ENCODE data around the gene RAB36. TPM values are rescaled to one million over a fixed set of nuclear protein-coding genes. Genes with fewer than 3 reads are reported as not detected.
A peak's percentile ranks its signal among the peaks of the same experiment; 100 is the strongest.

The RAB36 gene
- total and polyA plus RNA-seq, 9 of the 15 experiments (the other 6 are each of a cell fraction or from before 2014, with no cell fraction given), result 0.04 to 0.50 (median 0.08) TPM; not detected in 3

DNA sequence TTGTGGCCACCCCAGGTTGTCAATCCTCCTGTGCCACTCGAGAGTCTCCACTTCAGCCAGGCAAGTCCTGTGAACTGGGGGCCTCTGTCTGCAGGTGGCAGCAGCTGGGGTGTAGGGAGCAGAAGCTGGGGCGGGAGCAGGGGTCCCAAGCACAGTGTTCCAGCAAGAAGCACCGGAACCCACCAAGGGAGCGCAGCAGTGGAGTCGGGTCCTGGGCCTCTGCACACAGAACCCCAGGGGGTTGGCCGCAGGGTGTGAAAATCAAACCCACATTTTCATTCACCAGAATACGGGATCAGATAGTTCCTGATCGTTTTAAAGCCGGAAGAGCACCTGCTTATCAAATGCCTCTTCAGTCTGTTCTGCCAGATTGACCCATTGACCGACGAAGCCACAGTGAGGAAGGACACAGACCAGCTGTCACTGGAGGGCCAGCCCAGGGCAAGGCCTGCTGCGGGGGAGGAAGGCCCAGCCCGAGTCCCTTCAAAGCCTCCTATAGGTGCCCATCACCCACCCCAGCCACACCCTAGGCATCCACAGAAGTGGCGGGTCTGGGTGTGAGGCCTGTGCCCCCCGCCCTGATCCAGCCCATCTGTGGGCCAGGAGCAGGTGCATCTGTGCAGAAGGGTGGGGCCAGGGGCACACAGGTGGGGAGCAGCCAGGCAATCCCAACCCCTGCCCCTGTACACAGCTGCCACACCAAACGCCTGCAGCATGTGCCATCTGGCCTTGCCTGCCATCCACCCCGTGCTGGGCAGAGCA is 37.6 kb upstream of the RAB36 start (continued):
- TF ChIP-seq KAT8 (IDR thresholded peaks at IDR 0.05; ENCODE audit: low read depth) (no peak), NCOA4 (IDR thresholded peaks at IDR 0.05; ENCODE audit: partially characterized antibody) (no peak), DPF2 (IDR thresholded peaks at IDR 0.05) (no peak), ZFX (CRISPR knock-in tag; IDR thresholded peaks at IDR 0.05) (no peak), POU5F1 (IDR thresholded peaks at IDR 0.05; ENCODE audit: borderline replicate concordance, low read depth, low read length, partially characterized antibody) (no peak), BRF2 (IDR thresholded peaks at IDR 0.05; ENCODE audit: borderline replicate concordance, insufficient read depth, insufficient read length) (no peak), POLR2B (IDR thresholded peaks at IDR 0.05; ENCODE audit: low read depth, partially characterized antibody) (no peak), CBX8 (IDR thresholded peaks at IDR 0.05; ENCODE audit: borderline replicate concordance, extremely low read depth, low read depth, low read length, poor library complexity, severe bottlenecking) (no peak), CC2D1A (IDR thresholded peaks at IDR 0.05) (no peak), TAF15 (IDR thresholded peaks at IDR 0.05; ENCODE audit: low read depth, low read length) (no peak), BCOR (IDR thresholded peaks at IDR 0.05) (no peak), EGR1 (conservative IDR thresholded peaks at IDR 0.05) (peak; percentile 62), KDM5B (IDR thresholded peaks at IDR 0.05; ENCODE audit: insufficient replicate concordance, low read depth, low read length) (no peak), PTBP1 (IDR thresholded peaks at IDR 0.05; ENCODE audit: low read depth, low read length) (no peak), ATF4 (CRISPR knock-in tag; IDR thresholded peaks at IDR 0.05) (no peak), ELF1 (tag; IDR thresholded peaks at IDR 0.05) (no peak), ZNF165 (CRISPR knock-in tag; IDR thresholded peaks at IDR 0.05; ENCODE audit: borderline replicate concordance) (no peak), ARID2 (IDR thresholded peaks at IDR 0.05) (no peak), JUNB (CRISPR knock-in tag; conservative IDR thresholded peaks at IDR 0.05) (no peak), NBN (IDR thresholded peaks at IDR 0.05; ENCODE audit: low read depth) (no peak)
- TF ChIP-seq, protein P1, sequence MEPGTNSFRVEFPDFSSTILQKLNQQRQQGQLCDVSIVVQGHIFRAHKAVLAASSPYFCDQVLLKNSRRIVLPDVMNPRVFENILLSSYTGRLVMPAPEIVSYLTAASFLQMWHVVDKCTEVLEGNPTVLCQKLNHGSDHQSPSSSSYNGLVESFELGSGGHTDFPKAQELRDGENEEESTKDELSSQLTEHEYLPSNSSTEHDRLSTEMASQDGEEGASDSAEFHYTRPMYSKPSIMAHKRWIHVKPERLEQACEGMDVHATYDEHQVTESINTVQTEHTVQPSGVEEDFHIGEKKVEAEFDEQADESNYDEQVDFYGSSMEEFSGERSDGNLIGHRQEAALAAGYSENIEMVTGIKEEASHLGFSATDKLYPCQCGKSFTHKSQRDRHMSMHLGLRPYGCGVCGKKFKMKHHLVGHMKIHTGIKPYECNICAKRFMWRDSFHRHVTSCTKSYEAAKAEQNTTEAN (CRISPR knock-in tag; IDR thresholded peaks at IDR 0.05), result no peak
- TF ChIP-seq, protein P2, sequence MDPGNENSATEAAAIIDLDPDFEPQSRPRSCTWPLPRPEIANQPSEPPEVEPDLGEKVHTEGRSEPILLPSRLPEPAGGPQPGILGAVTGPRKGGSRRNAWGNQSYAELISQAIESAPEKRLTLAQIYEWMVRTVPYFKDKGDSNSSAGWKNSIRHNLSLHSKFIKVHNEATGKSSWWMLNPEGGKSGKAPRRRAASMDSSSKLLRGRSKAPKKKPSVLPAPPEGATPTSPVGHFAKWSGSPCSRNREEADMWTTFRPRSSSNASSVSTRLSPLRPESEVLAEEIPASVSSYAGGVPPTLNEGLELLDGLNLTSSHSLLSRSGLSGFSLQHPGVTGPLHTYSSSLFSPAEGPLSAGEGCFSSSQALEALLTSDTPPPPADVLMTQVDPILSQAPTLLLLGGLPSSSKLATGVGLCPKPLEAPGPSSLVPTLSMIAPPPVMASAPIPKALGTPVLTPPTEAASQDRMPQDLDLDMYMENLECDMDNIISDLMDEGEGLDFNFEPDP (CRISPR knock-in tag; IDR thresholded peaks at IDR 0.05), result no peak
- TF ChIP-seq, protein P3, sequence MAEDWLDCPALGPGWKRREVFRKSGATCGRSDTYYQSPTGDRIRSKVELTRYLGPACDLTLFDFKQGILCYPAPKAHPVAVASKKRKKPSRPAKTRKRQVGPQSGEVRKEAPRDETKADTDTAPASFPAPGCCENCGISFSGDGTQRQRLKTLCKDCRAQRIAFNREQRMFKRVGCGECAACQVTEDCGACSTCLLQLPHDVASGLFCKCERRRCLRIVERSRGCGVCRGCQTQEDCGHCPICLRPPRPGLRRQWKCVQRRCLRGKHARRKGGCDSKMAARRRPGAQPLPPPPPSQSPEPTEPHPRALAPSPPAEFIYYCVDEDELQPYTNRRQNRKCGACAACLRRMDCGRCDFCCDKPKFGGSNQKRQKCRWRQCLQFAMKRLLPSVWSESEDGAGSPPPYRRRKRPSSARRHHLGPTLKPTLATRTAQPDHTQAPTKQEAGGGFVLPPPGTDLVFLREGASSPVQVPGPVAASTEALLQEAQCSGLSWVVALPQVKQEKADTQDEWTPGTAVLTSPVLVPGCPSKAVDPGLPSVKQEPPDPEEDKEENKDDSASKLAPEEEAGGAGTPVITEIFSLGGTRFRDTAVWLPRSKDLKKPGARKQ (CRISPR knock-in tag; IDR thresholded peaks at IDR 0.05), result no peak

Measured in K562 (cell line).